Smooth muscle cell of trachea (primary cell): ENCODE data around the gene GPC6. TPM values are rescaled to one million over a fixed set of nuclear protein-coding genes. Genes with fewer than 3 reads are reported as not detected.

Source experiments
- total RNA-seq: library from RNA; depleted of rRNA; stranded (reverse); fragments of >200 nt; gene quantifications from 2 replicates; pipeline ENCODE4 v1.2.1, GENCODE V29; 2014

The GPC6 gene
- 76.8 and 112 TPM in 2 replicates for total RNA-seq

DNA sequence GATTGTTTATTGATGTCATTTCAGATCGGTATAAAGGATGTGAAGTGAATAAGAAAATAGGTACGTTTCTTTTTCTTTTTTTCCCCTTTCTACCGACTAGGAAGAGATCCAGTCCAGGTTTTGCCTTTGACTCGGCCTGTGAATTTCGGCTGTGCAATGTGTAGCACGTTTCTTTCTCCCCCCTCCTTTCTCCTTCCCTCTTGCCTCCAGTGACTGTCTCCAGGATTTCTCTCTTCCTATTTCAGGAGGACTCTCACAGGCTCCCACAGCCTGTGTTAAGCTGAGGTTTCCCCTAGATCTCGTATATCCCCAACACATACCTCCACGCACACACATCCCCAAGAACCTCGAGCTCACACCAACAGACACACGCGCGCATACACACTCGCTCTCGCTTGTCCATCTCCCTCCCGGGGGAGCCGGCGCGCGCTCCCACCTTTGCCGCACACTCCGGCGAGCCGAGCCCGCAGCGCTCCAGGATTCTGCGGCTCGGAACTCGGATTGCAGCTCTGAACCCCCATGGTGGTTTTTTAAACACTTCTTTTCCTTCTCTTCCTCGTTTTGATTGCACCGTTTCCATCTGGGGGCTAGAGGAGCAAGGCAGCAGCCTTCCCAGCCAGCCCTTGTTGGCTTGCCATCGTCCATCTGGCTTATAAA, at the start of gene GPC6:
Gene GPC6, plus strand, starts transcription at position 185 of the 657 bp plus-strand sequence.

